ENCODE results near the gene HAAO. TPM values are rescaled to one million over a fixed set of nuclear protein-coding genes. Genes with fewer than 3 reads are reported as not detected.
A peak's percentile ranks its signal among the peaks of the same experiment; 100 is the strongest.

Gene HAAO
- total RNA-seq: 1 to 10 TPM; 3.9 to 6.6 (median 4.3) TPM

DNA sequence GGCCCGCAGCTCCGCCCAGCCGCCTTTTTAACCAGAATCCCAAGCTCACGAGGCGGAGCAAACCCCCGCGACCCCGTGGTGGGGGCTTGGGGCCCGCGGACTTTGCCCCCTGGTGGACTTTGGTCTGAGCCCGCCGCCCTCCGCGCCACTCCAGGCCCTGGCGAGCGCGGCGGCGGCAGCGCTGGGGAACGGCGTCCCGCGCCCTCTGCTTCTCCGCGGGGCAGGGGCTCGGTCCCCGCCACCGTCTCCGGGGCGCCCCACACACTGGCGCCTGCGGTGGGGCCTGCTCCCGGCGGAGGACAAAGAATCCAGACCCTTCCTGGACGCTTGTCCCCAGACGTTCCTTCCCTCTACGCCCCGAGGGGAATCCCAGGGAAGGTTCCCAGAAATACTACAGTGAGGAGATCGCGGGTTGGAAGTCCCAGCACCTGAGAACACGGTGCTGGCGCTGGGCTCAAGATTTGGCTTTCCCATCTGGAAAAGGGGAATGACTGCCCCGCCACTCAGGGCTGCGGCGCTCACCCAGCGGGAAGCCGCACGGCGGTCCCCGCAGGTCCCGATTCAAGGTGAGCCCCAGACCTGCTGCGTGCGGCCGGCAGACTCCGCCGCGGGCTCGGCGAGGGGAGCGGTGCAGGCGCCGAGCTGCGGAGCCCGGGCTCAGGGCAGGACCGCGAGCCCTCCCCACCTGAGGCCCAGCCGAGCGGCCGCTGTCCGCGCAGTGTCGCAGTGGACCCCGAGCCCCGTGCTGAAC, at the start of gene HAAO:
Gene HAAO (minus strand): TSS at position 1 of the 751 bp plus-strand sequence. CDS start 47 bp downstream, outside the sequence.
- Histone ChIP-seq H3K27me3 (no peaks in the 10 kb centered on the region), H3K9me3 (no peaks in the 10 kb centered on the region), H3K4me3 (peak within 1 kb of the TSS; percentile 75), H3K36me3 (no peaks in the 10 kb centered on the region), H3K27ac (peak within 1 kb of the TSS; percentile 91), H3K4me1 (peaks cover 24% of the 10 kb centered on the region)
- peak in 1 of 2 donors; percentile 28 for TF ChIP-seq POLR2A (IDR thresholded peaks at IDR 0.05)
- TF ChIP-seq, protein P1, sequence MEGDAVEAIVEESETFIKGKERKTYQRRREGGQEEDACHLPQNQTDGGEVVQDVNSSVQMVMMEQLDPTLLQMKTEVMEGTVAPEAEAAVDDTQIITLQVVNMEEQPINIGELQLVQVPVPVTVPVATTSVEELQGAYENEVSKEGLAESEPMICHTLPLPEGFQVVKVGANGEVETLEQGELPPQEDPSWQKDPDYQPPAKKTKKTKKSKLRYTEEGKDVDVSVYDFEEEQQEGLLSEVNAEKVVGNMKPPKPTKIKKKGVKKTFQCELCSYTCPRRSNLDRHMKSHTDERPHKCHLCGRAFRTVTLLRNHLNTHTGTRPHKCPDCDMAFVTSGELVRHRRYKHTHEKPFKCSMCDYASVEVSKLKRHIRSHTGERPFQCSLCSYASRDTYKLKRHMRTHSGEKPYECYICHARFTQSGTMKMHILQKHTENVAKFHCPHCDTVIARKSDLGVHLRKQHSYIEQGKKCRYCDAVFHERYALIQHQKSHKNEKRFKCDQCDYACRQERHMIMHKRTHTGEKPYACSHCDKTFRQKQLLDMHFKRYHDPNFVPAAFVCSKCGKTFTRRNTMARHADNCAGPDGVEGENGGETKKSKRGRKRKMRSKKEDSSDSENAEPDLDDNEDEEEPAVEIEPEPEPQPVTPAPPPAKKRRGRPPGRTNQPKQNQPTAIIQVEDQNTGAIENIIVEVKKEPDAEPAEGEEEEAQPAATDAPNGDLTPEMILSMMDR (IDR thresholded peaks at IDR 0.05): peak in 1 of 2 donors; percentile 8
- TF ChIP-seq POLR2AphosphoS5 (IDR thresholded peaks at IDR 0.05): no peak
- no peak for TF ChIP-seq EP300 (IDR thresholded peaks at IDR 0.05)
- WGBS: 1% methylated on average over 14 of the region's 75 CpGs
- DNase-seq (ENCODE audit: low spot score in 2 of 2): no peak

- Histone ChIP-seq H3K4me3 (no peak overlapping the region), H3K27me3 (no peaks in the 10 kb centered on the region), H3K4me1 (peaks cover 56% of the 10 kb centered on the region), H3K9me3 (no peaks in the 10 kb centered on the region), H3K36me3 (no peaks in the 10 kb centered on the region), H3K27ac (no peak overlapping the region)
- peak; percentile 43 to 52 for DNase-seq (ENCODE audit: low spot score in 2 of 2)
- TF ChIP-seq, protein P1 (IDR thresholded peaks at IDR 0.05): no peak
- TF ChIP-seq EP300 (IDR thresholded peaks at IDR 0.05): no peak
- no peak for TF ChIP-seq POLR2AphosphoS5 (IDR thresholded peaks at IDR 0.05)
- TF ChIP-seq POLR2A (IDR thresholded peaks at IDR 0.05): no peak
- WGBS: 79% methylated on average over 5 of the region's 5 CpGs
Measured at GRCh38 chr2:42841344-42841743, 49.0 kb upstream of the HAAO start.

- H3K27me3 ChIP-seq: no peaks in the 10 kb centered on the region
- DNase-seq (ENCODE audit: low spot score in 2 of 2): peak; percentile 60 to 71
- WGBS: 61% methylated on average over 6 of the region's 6 CpGs
- no peak for TF ChIP-seq EP300 (IDR thresholded peaks at IDR 0.05)
- no peak for TF ChIP-seq POLR2AphosphoS5 (IDR thresholded peaks at IDR 0.05)
- TF ChIP-seq, protein P1 (IDR thresholded peaks at IDR 0.05): no peak
- no peak for TF ChIP-seq POLR2A (IDR thresholded peaks at IDR 0.05)
- no peak overlapping the region for H3K4me3 ChIP-seq
- H3K36me3 ChIP-seq: no peaks in the 10 kb centered on the region
- H3K9me3 ChIP-seq: no peaks in the 10 kb centered on the region
- H3K27ac ChIP-seq: peak overlapping the region; percentile 43
- H3K4me1 ChIP-seq: peaks cover 50% of the 10 kb centered on the region
Measured at GRCh38 chr2:42840760-42841159, 48.4 kb upstream of the HAAO start.

- peak overlapping the region; percentile 43 for H3K27ac ChIP-seq
- TF ChIP-seq EP300 (IDR thresholded peaks at IDR 0.05) (no peak), POLR2A (IDR thresholded peaks at IDR 0.05) (no peak), POLR2AphosphoS5 (IDR thresholded peaks at IDR 0.05) (no peak)
- TF ChIP-seq, protein P1 (IDR thresholded peaks at IDR 0.05): no peak
- no peaks in the 10 kb centered on the region for H3K36me3 ChIP-seq
- 57% methylated on average over 4 of the region's 4 CpGs for WGBS
- peaks cover 42% of the 10 kb centered on the region for H3K4me1 ChIP-seq
- H3K9me3 ChIP-seq: no peaks in the 10 kb centered on the region
- DNase-seq (ENCODE audit: low spot score in 2 of 2): peak; percentile 19 to 47
- no peaks in the 10 kb centered on the region for H3K27me3 ChIP-seq
- no peak overlapping the region for H3K4me3 ChIP-seq
Measured at GRCh38 chr2:42839809-42840501, 47.6 kb upstream of the HAAO start.

DNA sequence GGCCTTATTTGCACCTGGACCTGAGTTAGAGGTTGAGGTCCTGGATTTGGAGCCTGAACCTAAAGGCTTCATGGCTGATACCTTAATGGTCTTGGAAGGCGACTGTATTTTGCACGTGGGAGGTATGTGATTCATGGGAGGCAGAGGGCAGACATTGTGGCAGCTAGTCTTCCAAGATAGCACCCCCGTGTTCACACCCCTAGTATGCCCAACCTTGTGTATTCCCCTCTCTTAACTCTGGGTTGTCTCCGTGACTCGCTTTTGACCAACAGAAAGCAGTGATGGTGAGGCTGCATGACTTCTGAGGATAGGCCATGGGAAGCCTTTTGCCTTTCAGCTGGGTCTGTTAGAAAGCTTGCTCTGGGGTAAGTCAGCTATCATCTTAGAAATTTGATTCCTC, 45.8 kb upstream of the HAAO start:
- Histone ChIP-seq H3K9me3 (no peaks in the 10 kb centered on the region), H3K27ac (no peak overlapping the region), H3K27me3 (no peaks in the 10 kb centered on the region), H3K4me3 (no peak overlapping the region), H3K4me1 (peaks cover 34% of the 10 kb centered on the region), H3K36me3 (no peaks in the 10 kb centered on the region)
- TF ChIP-seq POLR2AphosphoS5 (IDR thresholded peaks at IDR 0.05) (no peak), POLR2A (IDR thresholded peaks at IDR 0.05) (no peak), EP300 (IDR thresholded peaks at IDR 0.05) (no peak)
- TF ChIP-seq, protein P1 (IDR thresholded peaks at IDR 0.05): no peak
- 87% methylated on average over 5 of the region's 5 CpGs for WGBS
- peak; percentile 20 to 29 for DNase-seq (ENCODE audit: low spot score in 2 of 2)
